Suppressor macrophage (primary cell): ENCODE results near the gene TMEM132C.

ENCODE experiments used
- DNase-seq, 4 experiments: peaks; one replicate each; pipeline ENCODE4 v3.0.0-alpha.2; 2020 to 2022

Gene TMEM132C

GRCh38 chr12:128421375-128421774 is 154.4 kb downstream of the TMEM132C start:
- DNase-seq: no peak

GRCh38 chr12:128423205-128423604 is 156.2 kb downstream of the TMEM132C start:
- no peak for DNase-seq

GRCh38 chr12:128424931-128425431 is 158.0 kb downstream of the TMEM132C start:
- DNase-seq: no peak

GRCh38 chr12:128425666-128426331 is 158.8 kb downstream of the TMEM132C start:
- DNase-seq: no peak

GRCh38 chr12:128426511-128426910 is 159.5 kb downstream of the TMEM132C start:
- DNase-seq: no peak

GRCh38 chr12:128439796-128440195 is 172.8 kb downstream of the TMEM132C start:
- DNase-seq: no peak

GRCh38 chr12:128442096-128442495 is 175.1 kb downstream of the TMEM132C start:
- no peak for DNase-seq

- no peak for DNase-seq
Observed at GRCh38 chr12:128444598-128444997, 177.6 kb downstream of the TMEM132C start.

GRCh38 chr12:128445415-128446127 is 178.6 kb downstream of the TMEM132C start:
- DNase-seq: no peak

- no peak for DNase-seq
Observed at GRCh38 chr12:128449146-128449894, 182.3 kb downstream of the TMEM132C start.

GRCh38 chr12:128450810-128451209 is 183.8 kb downstream of the TMEM132C start:
- DNase-seq: no peak

GRCh38 chr12:128455851-128456250 is 188.9 kb downstream of the TMEM132C start:
- DNase-seq: no peak

GRCh38 chr12:128456922-128457321 is 190.0 kb downstream of the TMEM132C start:
- no peak for DNase-seq

- DNase-seq: no peak
Observed at GRCh38 chr12:128458301-128458974, 191.5 kb downstream of the TMEM132C start.

- DNase-seq: no peak
Observed at GRCh38 chr12:128459067-128459466, 192.1 kb downstream of the TMEM132C start.

GRCh38 chr12:128463881-128464280 is 196.9 kb downstream of the TMEM132C start:
- no peak for DNase-seq

- no peak for DNase-seq
Observed at GRCh38 chr12:128467882-128468281, 200.9 kb downstream of the TMEM132C start.

- no peak for DNase-seq
Observed at GRCh38 chr12:128468926-128469325, 202.0 kb downstream of the TMEM132C start.

GRCh38 chr12:128471491-128471890 is 204.5 kb downstream of the TMEM132C start:
- DNase-seq: no peak

- no peak for DNase-seq
Observed at GRCh38 chr12:128474916-128475315, 207.9 kb downstream of the TMEM132C start.

GRCh38 chr12:128476266-128476665 is 209.3 kb downstream of the TMEM132C start:
- no peak for DNase-seq

- no peak for DNase-seq
Observed at GRCh38 chr12:128483526-128484255, 216.7 kb downstream of the TMEM132C start.
